ENCODE measurements around the gene SASS6. TPM values are rescaled to one million over a fixed set of nuclear protein-coding genes. Genes with fewer than 3 reads are reported as not detected.

The SASS6 gene
- total RNA-seq, 2 donors from 2014 or later = 8.8 to 15.3 TPM

GRCh38 chr1:100177295-100178041 lies 44.7 kb upstream of the SASS6 start:
- H3K27ac Mint-ChIP-seq = no peak overlapping the region
- no peaks in the 10 kb centered on the region for H3K27me3 Mint-ChIP-seq (ENCODE audit: insufficient read depth)
- Histone ChIP-seq H3K27ac (ENCODE audit: low read depth, low read length) (no peak overlapping the region), H3K9me3 (ENCODE audit: control insufficient read depth, low read length) (no peaks in the 10 kb centered on the region), H3K27me3 (ENCODE audit: control insufficient read depth, insufficient read depth, low read length, poor library complexity, severe bottlenecking) (no peaks in the 10 kb centered on the region), H3K36me3 (ENCODE audit: control insufficient read depth, insufficient read depth, low read length) (no peaks in the 10 kb centered on the region), H3K4me3 (ENCODE audit: low read length) (no peak overlapping the region), H3K4me1 (ENCODE audit: control insufficient read depth, insufficient read depth, low read length) (no peaks in the 10 kb centered on the region), H3K9ac (ENCODE audit: extremely low read depth, low read length, poor library complexity, severe bottlenecking) (no peak overlapping the region)
- 96 to 100% methylated on average over 1 to 3 of the region's 4 CpGs for WGBS, 2 experiments (ENCODE audit: insufficient coverage in 1 of 2, insufficient read length in 1 of 2)
- no peak for DNase-seq
- H3K4me1 Mint-ChIP-seq = no peaks in the 10 kb centered on the region
- no peaks in the 10 kb centered on the region for H3K36me3 Mint-ChIP-seq (ENCODE audit: low read depth)
- H3K4me3 Mint-ChIP-seq = no peak overlapping the region
- H3K9me3 Mint-ChIP-seq = no peaks in the 10 kb centered on the region
- TF ChIP-seq, protein P1, sequence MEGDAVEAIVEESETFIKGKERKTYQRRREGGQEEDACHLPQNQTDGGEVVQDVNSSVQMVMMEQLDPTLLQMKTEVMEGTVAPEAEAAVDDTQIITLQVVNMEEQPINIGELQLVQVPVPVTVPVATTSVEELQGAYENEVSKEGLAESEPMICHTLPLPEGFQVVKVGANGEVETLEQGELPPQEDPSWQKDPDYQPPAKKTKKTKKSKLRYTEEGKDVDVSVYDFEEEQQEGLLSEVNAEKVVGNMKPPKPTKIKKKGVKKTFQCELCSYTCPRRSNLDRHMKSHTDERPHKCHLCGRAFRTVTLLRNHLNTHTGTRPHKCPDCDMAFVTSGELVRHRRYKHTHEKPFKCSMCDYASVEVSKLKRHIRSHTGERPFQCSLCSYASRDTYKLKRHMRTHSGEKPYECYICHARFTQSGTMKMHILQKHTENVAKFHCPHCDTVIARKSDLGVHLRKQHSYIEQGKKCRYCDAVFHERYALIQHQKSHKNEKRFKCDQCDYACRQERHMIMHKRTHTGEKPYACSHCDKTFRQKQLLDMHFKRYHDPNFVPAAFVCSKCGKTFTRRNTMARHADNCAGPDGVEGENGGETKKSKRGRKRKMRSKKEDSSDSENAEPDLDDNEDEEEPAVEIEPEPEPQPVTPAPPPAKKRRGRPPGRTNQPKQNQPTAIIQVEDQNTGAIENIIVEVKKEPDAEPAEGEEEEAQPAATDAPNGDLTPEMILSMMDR (conservative IDR thresholded peaks at IDR 0.05) = no peak

DNA sequence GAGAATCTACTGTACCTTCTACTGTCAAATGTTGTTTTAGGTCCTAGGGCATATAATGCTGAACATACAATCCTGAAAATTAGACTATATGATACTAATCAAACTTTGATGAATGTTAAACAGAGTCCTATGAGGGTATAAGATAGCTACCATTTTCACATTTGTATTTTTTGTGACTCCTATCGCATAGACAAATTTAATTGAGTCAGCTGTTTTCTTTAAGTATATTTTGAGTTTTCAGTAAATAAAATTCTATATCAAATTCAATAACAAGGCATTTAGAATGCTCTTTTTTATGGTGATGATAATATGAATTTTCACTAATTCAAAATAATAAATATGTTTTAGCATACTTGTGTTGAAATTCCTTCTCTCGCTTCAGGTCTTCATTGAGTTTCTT lies 35.3 kb upstream of the SASS6 start:
- TF ChIP-seq, protein P1 (conservative IDR thresholded peaks at IDR 0.05) = no peak
- Histone ChIP-seq H3K36me3 (ENCODE audit: control insufficient read depth, insufficient read depth, low read length) (no peaks in the 10 kb centered on the region), H3K27ac (ENCODE audit: low read depth, low read length) (no peak overlapping the region), H3K27me3 (ENCODE audit: control insufficient read depth, insufficient read depth, low read length, poor library complexity, severe bottlenecking) (no peaks in the 10 kb centered on the region), H3K9ac (ENCODE audit: extremely low read depth, low read length, poor library complexity, severe bottlenecking) (no peak overlapping the region), H3K9me3 (ENCODE audit: control insufficient read depth, low read length) (no peaks in the 10 kb centered on the region), H3K4me1 (ENCODE audit: control insufficient read depth, insufficient read depth, low read length) (no peaks in the 10 kb centered on the region), H3K4me3 (ENCODE audit: low read length) (no peak overlapping the region)
- H3K27ac Mint-ChIP-seq = no peak overlapping the region
- DNase-seq = no peak
- H3K4me3 Mint-ChIP-seq = no peak overlapping the region
- 96 to 100% methylated on average over 1 of the region's 2 CpGs for WGBS, 2 experiments (ENCODE audit: insufficient coverage in 1 of 2, insufficient read length in 1 of 2)
- no peaks in the 10 kb centered on the region for H3K9me3 Mint-ChIP-seq
- no peaks in the 10 kb centered on the region for H3K27me3 Mint-ChIP-seq (ENCODE audit: insufficient read depth)
- H3K4me1 Mint-ChIP-seq = no peaks in the 10 kb centered on the region
- no peaks in the 10 kb centered on the region for H3K36me3 Mint-ChIP-seq (ENCODE audit: low read depth)

GRCh38 chr1:100164702-100165101 lies 32.0 kb upstream of the SASS6 start:
- Mint-ChIP-seq H3K4me1 (no peaks in the 10 kb centered on the region), H3K36me3 (ENCODE audit: low read depth) (no peaks in the 10 kb centered on the region), H3K4me3 (no peak overlapping the region), H3K9me3 (no peaks in the 10 kb centered on the region), H3K27ac (no peak overlapping the region), H3K27me3 (ENCODE audit: insufficient read depth) (no peaks in the 10 kb centered on the region)
- 89 to 100% methylated on average over 3 to 5 of the region's 5 CpGs for WGBS, 2 experiments (ENCODE audit: insufficient coverage in 1 of 2, insufficient read length in 1 of 2)
- no peak overlapping the region for H3K4me3 ChIP-seq (ENCODE audit: low read length)
- TF ChIP-seq, protein P1 (conservative IDR thresholded peaks at IDR 0.05) = no peak
- H3K27ac ChIP-seq (ENCODE audit: low read depth, low read length) = no peak overlapping the region
- H3K36me3 ChIP-seq (ENCODE audit: control insufficient read depth, insufficient read depth, low read length) = no peaks in the 10 kb centered on the region
- no peak overlapping the region for H3K9ac ChIP-seq (ENCODE audit: extremely low read depth, low read length, poor library complexity, severe bottlenecking)
- no peak for DNase-seq
- H3K9me3 ChIP-seq (ENCODE audit: control insufficient read depth, low read length) = no peaks in the 10 kb centered on the region
- no peaks in the 10 kb centered on the region for H3K27me3 ChIP-seq (ENCODE audit: control insufficient read depth, insufficient read depth, low read length, poor library complexity, severe bottlenecking)
- H3K4me1 ChIP-seq (ENCODE audit: control insufficient read depth, insufficient read depth, low read length) = no peaks in the 10 kb centered on the region

Data from endodermal cell (in vitro differentiated cells).